Hindlimb muscle (tissue), 1 donor: Measurements from ENCODE around the gene LRMDA. TPM values are rescaled to one million over a fixed set of nuclear protein-coding genes. Genes with fewer than 3 reads are reported as not detected.
A peak's percentile ranks its signal among the peaks of the same experiment; 100 is the strongest.

Source experiments
- DNase-seq: peaks from one replicate; pipeline ENCODE4 v3.0.0-alpha.2; 2013
- polyA plus RNA-seq: library from polyadenylated mRNA; unstranded; fragments of 120-200 nt; gene quantifications from one replicate; pipeline ENCODE4 v1.2.1, GENCODE V29; 2013; ENCODE audit not compliant: insufficient read length

LRMDA gene
- 6.6 TPM for polyA plus RNA-seq

DNA sequence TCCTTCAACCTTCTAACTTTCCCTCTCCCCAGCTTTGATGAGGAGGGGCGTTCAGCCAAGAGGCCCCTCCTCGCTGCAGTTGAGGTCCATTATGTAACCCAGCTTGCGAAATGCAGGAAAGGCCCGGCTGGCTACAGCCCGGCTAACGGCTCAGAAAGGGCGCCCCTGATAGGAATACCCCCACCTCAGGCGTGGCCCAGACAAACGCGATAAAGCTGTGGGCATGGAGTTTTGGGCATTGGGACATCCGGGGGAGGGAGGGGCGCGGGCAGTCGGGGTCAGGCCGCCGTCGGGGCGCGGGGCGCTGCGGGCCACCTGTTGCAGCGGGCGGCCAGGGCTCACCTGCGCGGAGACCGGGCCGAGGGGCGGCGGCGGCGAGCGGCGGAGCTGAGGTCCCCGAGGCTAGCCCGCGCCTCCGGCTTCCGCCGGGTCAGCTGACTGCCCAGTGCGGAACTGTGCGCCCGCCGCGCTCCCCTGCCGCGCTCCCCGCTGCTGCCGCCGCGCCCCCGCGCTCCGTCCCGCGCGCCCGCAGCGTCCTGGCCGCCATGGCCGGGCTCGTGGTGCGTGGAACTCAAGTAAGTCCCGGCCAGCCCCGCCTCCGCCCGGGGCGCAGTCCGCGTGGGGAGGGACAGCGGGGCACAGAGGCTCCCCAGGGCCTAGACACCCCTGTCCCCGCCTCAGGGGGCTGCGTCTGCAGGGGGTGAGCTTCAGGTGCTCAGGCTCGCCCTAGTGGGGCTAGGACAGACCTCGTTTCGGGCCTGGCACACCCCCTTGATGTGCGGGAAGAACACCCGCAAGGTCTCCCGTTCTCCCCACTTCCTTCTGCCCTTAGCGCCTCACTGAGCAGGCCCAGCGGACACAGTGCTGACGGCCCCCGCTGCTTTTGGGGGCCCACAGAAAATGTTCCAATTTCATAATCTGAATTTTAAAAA, at the start of gene LRMDA:
Gene LRMDA (plus strand): TSS at position 445 of the 932 bp plus-strand sequence.
- peak; percentile 43 for DNase-seq

DNA sequence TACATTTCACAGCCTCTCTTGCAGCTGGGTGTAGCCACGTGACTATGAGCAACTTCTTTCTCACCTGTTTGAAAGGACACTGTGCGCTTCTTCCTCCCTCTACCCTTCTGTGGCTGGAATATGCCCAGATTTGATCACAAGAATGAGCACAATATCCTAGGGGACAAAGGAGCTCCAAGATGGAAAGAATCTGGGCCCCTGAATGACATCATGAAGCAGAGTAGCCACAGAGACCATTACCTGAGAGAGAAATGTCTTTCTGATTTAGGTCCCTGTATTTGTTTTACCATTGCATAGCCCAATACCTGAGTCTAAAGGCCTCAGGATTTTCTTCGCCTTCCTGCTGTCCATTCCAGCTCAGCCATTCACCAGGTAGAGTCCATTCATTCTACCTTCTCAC, 45.3 kb upstream of the LRMDA start:
- no peak for DNase-seq

DNA sequence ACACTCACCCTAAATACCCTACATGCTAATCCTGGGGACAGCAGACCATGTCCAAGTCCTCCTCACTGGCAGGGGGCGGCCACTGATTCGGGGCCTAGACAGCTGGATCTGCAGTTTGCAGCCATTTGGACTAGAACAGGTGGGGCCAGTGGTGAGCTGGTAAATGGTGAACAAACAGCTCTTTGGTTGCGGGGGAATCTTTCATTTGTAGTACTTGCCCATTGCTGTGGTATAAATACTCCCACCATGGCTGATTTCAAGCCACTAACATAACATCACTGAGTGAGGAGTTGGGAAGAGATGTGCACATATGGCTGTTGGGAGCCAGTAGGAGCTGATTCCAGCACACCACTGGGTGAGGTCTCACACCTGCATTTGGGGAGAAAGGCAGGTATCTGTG, 43.3 kb upstream of the LRMDA start:
- DNase-seq: no peak

DNA sequence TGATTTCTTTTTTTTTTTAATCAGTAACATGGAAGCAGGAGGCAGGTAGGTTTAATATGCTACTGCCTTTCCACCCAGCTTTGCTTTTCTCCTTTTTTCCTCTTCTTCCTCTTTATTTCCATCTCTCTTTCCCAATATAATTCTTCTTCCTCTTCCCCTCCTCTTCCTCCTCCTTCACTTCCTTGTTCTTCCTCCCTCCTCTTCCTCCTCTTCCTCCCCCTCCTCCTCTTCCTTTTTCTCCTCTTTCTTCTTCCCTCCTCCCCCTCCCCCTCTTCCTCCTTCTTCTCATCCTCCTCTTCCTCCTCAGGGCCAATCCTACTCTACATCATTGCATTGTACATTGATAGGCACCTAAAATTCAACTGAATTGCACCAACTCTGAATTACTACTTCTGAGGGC, 41.2 kb upstream of the LRMDA start:
- DNase-seq: no peak

DNA sequence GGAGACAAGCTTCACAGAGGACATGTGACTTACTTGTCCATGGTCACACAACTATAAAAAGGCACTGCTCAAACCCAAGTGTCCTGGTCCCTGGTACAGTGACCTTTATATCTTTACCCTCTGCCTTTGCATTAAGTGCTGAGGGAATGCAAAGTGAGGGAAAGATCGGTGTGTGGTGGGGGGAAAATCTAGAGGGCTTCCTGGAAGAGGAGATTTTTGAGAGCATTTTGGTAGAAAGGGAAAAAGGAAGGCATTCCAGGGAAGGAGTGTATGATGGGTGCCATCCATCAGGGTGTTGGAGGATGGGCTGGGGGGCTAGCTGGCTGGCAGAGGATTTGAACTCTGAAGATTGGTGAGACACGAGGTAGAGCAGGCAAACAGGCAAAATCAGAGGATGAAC, 39.2 kb upstream of the LRMDA start:
- DNase-seq: no peak

DNA sequence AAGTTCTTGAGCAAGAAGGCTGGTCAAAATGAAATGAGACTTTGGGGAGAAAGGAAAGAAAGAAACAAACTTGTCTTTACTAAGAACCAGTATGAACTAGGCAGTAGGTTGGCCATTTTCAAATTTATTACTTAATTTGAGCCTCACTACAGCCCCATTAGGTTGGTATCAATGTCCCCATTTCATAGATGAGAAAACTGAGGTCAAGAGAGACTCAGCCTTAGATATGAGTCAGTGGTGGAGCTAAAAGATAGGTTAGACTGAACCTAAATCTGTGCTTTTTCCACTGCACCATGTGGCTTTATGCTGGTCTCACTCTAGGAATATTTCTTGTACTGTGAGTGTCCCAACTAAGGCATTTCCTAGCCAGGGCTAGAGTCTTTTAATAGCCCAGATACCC, 38.7 kb upstream of the LRMDA start:
- no peak for DNase-seq

DNA sequence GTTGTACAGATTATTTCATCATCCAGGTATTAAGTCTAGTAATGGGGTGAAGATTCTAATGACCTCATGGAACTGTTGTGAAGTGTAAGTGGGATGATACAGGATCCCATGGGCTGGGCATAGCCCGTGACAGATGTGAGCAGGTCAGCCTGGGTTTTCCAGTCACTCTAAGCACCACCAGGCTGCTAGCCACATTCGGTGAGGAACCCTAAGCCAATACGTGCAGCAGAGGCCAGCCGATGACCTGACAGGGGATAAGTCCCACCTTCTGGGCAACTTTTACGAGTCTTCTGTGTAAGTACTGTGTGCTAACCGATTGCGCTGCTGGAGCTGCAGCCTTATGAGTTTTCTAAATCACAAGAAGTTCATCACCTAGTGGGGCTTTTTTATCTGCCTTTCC, 37.2 kb upstream of the LRMDA start:
- DNase-seq: no peak

DNA sequence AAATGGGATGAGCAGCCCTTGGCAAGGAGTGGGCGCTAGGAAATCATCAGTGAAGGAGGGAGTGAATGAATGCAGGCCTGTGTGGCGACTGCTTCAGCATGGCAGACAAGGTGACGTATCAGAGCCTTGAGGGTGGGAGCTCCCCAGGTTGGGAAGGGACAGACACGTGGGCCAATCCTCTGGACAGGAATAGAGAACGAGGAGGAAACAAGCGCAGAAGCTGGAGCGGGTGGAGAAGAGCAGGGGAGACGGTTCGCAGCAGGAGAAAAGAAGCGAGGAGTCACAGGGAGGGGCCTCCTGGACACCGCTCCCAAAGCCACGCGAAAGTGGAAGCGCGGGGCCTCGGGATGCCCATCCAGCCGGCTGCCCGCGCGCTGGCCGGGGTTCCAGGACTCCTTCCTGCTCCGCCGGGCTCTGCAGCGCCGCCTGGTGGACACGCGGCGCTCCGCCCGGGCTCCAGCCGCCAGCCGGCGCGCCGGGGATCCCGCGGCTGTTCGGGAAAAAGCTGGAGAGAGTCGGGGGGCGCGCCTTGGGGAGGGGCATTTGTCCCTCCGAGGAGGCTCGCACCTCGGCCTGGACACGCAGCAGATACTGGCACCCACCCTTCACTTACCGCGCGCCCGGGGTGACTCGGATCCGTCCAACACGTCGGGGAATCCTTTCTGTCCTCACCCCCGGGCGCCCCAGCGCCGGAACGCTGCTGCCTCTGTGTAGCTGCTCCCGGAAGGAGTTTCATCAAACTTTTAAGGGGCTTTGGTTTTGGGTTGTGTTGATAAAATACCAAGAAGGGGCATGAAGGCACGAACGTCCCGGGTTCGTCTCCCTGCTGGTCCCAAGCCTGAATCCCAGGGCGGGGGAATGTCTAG, 36.1 kb upstream of the LRMDA start:
- DNase-seq: peak; percentile 81

DNA sequence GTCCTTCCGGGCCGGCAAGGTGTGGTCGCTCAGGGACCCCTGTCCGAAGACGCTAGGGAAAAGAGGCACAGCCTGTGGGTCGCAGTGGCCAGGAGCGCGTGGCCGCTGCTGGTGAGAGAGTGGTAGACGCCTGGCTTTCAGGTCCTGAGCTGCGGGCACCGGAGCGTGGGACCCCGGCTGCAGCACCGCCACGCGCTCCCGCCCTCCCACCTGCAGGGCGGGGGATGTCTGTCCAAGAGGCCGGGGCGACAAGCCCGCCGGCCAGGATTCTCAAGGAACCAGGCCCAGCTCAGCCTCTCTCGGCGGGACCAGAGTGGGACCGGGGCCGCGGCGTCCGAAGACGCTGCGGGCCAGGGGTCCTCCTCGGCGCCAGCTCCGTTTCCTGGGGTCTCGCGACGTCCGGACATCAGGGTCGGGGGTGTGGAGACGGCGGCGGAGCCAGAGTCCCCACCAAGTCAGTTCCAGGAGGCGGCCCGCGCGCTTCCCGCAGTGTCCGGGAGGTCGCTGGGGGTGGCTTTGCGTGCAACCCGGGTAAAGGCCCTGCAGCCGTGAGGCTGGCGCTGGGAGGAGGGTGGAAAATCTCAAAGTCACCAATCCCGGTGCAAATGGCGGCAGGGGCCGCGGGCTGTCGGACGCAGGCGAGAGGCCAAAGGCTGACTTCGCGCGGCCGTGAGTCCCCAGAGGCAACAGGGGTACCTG, 35.3 kb upstream of the LRMDA start:
- peak; percentile 45 for DNase-seq

DNA sequence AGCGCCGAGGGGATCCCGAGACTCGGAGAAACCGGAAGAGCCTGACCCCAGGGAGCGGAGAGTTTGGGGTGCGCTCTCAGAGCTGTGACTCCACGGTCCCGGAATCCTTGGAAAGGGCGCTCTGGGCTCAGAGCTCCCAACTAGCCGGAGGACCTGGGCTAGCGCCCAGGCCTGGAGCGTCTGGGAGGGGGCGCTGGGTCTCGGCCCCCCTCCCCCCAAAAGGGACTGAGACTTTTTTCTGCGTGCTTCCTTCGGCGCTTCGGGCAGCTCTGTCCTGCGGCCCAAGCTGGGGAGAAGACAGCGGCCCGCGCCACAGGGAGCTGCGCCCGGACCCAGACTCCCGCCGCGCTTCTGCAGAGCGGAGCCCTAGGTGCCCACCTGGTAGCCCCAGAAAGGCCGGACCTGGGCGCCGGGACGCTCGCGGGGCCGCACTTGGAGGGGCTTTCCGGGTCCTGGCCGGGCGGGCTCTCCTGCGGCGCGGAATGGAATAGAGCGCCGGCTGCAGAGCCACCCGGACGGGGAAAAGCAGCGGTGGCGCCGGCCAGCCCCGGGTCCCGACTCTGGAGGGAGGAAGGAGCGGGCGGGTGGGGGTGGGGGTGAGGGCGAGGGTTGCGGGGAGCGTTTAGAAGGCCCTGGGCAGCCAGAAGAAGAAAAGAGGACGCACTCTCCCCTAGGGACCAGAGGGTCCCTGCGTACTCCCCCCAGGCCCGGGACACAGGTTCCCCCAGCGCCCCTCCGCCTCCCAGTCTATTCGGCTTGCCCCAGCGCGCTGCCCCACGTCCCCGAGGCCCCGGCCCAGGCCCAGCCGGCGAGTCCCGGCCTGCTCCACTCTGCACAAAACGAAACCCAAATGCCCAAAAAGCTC, 34.6 kb upstream of the LRMDA start:
- DNase-seq: peak; percentile 54

DNA sequence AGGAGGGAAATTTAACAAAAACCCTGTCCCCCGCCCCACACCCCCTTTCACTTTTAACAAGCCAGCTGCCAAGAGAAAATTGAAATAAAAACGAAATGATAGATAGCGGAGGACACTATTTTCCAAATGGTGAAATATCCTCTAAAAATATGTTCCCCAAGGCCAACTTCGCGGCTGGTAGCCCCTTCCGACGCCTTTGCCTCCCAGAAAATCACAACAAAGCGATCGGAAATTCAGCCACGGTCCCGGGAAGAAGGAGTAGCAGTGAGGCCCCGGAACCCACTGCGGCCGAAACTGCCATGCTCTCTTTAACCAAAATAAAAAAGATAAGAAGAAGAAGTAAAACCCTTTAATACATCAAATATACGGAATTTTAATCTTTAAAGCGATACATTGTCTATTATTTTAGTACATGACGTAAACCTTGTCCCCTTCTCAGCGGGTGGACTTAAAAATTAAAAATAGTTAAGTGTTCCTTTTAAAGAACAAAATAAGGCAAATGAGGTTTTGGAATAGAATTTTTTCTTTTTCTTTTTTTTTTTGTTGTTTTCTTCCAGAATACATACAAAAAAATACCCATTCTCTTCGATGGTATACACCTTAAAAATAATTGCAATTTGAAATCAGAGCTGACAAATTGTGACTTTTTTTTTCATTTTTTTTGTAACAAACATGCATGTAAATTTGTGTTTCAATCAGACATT, 33.8 kb upstream of the LRMDA start:
- peak; percentile 37 for DNase-seq

DNA sequence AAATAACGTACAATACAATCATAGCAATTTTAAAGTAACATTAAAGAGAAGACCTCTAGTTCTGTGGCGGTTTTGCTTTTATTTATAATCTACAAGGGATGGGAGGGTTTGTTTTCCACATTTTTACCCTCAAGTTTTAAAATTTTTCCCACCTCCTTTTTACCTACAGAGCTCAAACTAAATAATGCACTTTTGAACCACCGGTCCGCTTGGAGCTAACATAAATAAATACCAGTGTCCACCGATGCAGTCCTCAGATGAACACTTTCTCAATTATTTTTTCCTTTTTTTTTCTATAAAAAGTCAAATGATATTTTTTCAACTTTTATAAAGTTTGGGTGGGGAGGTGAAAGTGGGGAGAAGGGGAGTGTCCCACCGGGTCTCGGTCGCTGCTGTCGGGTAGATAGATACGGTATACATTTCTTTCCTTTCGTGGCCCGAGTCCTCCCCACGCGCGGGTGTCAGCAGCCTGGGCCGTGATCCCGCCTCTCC, 33.2 kb upstream of the LRMDA start:
- DNase-seq: peak; percentile 30

DNA sequence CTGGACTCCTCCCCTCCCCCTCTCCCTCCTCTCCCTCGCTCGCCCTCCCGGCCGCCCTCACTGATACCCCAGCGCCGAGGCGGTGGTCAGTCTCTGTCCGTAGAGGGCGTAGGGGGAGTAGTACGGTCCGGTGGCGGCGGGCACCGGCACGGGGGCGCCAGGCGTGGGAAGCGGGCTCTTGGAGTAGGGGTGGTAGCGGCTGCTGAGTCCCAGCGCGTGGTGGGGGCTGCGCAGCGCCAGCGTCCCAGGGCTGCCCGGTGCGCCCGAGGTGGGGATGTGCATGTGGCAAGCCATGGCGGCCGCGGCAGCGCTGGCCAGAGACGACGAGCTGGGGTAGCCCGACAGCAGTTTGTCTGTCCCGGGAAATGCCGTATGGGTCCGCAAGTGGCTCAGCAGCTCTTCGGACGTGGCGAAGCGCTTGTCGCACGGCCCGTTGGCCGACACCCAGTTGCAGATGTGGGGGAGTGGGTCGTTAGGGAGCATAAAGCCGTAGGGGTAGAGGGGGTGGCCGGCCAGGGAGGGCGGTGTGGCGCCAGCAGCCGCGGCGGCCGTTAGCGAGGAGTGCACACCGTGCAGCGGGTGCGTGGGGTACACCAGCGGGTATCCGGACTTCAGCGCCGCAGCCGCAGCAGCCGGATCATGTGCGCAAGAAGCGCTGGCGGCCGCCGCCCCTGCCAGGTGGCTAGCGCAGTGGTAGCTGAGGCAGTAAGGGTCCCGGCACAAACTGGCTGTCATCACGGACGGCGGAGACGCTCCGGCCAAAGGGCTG, 32.5 kb upstream of the LRMDA start:
- peak; percentile 34 for DNase-seq

DNA sequence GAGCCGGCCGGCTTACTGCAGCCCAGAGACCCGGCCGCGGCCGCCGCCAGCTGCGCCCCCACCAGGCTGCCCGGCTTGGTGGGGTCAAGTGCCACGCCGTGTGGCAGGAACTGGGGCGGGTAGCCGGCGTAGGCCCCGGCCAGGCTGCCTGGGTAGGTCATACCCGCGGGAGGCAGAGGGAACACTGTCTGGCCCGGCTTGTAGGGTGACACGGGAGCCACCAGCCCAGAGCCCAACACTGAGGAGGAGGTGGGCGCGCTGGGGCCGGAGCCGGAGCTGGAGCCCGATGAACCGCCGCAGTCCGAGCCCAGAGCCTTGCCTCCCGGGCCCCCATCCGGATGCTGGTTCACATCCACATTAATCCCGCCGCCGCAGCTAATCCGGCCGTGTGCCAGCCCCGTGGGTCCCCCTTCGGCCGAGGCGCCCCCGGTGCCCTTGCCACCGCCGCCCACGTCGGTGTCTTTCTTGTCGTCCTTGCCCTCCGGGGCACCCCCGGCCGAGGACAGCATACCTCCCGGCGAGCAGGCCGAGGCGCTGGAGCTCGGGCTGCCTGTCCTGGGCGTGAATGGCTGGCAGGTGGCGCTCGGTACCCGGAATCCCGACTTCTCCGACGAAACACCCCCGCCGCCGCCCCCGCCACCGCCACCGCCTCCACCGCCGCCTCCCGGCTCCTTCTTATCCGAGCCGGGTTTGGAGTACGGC, 31.8 kb upstream of the LRMDA start:
- DNase-seq: peak; percentile 75

DNA sequence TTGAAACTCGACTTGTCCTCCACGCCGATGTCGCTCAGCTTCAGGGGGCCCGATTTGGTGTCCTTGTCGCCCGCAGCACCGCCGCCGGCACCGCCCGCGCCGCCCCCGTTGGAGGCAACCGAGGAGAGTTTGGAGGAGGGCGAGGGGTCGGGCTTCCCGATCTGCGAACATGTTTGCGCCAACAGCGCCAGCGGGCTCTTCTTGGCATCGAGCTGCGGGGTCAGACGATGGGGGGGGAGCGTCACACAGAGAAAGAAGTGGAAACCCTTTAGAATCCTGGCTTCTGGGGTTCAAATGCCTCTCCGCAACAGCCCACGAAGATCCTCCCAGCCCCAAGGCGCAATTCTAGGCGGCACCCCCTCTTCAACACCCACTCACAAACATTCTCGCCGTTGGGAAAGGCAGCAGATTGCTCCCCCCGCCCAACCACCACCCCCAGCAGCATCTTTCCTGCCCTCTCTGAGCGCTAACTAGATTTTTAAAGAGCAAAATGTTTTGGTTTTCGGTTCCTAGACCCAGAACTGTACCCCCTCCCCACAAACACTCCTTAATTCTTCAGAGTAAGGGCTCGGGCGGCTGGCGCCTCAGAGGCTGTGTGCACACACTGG, 31.2 kb upstream of the LRMDA start:
- DNase-seq: peak; percentile 26

DNA sequence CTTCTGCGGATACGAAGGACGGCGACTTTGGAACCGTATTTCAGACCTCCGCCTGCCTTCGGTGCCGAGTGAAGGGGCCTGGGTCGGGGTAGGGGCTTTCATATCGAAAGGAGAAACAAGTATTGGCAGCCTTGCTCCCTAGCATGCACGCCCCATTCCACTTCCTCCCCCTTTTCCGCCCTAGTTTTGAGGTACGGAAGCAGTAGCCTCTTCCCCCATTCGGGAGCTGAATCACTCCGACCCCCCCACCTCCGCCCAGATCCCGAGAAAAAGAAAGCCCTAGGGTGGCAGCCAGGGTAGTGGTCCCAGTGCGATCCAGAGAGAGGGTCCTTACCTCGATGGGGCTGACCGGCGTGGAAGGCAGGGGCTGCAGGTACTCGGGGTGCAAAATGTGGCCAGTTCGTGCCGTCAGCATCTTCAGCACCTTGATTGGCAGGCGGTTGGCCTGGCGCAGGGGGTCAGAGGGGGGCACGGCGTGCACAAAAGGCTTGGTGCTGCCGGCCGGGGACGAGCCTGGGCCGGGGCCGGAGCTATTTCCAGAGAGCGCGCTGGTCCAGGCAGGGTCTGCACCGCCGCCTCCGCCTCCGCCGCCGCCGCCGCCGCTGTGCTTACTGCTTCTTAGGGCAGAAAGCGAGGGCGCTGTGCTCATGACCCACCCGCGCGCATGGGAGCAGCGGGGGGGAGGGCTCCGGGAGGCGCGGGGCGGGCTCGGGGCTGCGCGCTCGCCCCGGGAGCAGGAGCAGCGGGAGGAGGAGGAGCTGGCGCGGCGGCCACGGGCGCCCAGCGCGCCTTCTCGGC, 30.5 kb upstream of the LRMDA start:
- peak; percentile 37 for DNase-seq

DNA sequence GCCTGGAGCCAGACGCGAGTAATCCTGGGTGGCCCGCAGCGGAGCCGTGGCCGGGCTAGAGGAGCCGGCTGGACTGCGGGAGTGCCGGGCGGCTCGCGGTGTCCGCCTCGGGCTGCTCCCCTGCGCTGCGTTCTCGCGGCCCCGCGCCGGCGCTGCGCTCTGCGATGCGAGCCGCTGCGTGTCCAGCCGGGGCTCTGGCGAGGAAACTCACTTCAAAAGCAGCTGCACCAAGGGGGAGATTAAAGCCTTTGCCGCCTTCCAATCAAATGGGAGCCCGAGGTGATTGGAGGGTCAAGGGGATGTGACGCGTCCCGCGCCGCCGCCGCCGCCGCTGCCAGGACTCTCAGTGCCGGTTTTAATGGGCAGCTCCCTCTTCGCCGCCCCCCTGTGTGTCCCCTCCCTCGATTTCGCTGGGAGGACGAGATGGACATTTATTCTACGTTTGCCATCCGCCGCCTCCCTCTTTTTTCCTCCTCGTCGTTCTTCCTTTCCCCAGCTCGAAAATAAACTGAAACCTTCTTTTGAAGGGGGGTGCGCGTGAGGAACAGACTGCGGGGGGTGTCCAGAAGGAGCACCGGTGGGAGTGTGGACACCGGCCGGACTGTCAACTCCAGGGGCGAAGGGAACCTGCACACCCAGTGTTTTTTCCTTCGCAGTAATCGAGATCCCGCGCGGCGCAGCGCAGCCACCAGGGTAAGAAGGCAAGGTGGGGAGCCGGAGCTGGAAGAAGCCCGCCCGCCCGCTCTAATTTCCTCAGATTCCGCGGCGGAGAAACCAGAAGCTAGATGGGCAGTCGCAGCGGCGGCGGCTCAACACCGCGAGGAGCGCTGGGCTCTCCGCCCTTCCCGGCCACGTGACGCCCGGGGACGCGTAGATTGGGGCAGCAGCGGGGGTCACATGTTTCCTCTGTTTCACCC, 29.6 kb upstream of the LRMDA start, which contains the start of gene ZNF503:
Gene ZNF503 (minus strand): TSS at position 196 of the 917 bp plus-strand sequence. CDS start 345 bp downstream, outside the sequence.
- peak; percentile 96 for DNase-seq
